HG03159 (cell line): ENCODE results near the gene SCD5.
"Not testable (repeated sequence)": the region's sequence is repeated elsewhere in the genome, so short reads cannot be mapped to it uniquely, and the experiment has no call there.

Experiments
- ATAC-seq: cut with Tn5 transposase; IDR thresholded peaks from one replicate; pipeline ENCODE4 v1.9.1; 2021; ENCODE audit warnings: mild to moderate bottlenecking, moderate library complexity; ENCODE audit not compliant: unreplicated experiment

The SCD5 gene

GRCh38 chr4:82798168-82799005 lies at the start of gene SCD5:
TSS of gene SCD5 (minus strand) at chr4:82798796. CDS start at chr4:82798537, 259 bp downstream.
- ATAC-seq: peak; percentile 86

- ATAC-seq: no peak
These were observed 44.0 kb upstream of the SCD5 start for GRCh38 chr4:82842593-82842992.

GRCh38 chr4:82839624-82840023 lies 41.0 kb upstream of the SCD5 start:
- no peak for ATAC-seq

GRCh38 chr4:82833696-82834313 lies 35.2 kb upstream of the SCD5 start:
- no peak for ATAC-seq

GRCh38 chr4:82833060-82833459 lies 34.5 kb upstream of the SCD5 start:
- not testable (repeated sequence) for ATAC-seq

GRCh38 chr4:82825425-82825824 lies 26.8 kb upstream of the SCD5 start:
- ATAC-seq: no peak

GRCh38 chr4:82823062-82823461 lies 24.5 kb upstream of the SCD5 start:
- no peak for ATAC-seq

- no peak for ATAC-seq
These were observed 22.1 kb upstream of the SCD5 start for GRCh38 chr4:82820689-82821088.

GRCh38 chr4:82818664-82819662 lies 20.4 kb upstream of the SCD5 start:
- ATAC-seq: no peak

- ATAC-seq: not testable (repeated sequence)
These were observed 18.3 kb upstream of the SCD5 start for GRCh38 chr4:82816874-82817273.

- ATAC-seq: no peak
These were observed 15.4 kb upstream of the SCD5 start for GRCh38 chr4:82814034-82814433.

GRCh38 chr4:82811838-82812341 lies 13.3 kb upstream of the SCD5 start:
- no peak for ATAC-seq

GRCh38 chr4:82811392-82811791 lies 12.8 kb upstream of the SCD5 start:
- ATAC-seq: no peak

GRCh38 chr4:82810176-82810575 lies 11.6 kb upstream of the SCD5 start:
- no peak for ATAC-seq

GRCh38 chr4:82809619-82810018 lies 11.0 kb upstream of the SCD5 start:
- no peak for ATAC-seq

GRCh38 chr4:82803746-82804145 lies 5.2 kb upstream of the SCD5 start:
- ATAC-seq: no peak

- ATAC-seq: no peak
These were observed 4.3 kb upstream of the SCD5 start for GRCh38 chr4:82802911-82803310.

GRCh38 chr4:82801910-82802521 lies 3.4 kb upstream of the SCD5 start:
- ATAC-seq: no peak

- peak; percentile 27 for ATAC-seq
These were observed 648 bp upstream of the SCD5 start for GRCh38 chr4:82799006-82799881.
